Naive thymus-derived CD4-positive, alpha-beta T cell (primary cell): ENCODE measurements around the gene ECI1. TPM values are rescaled to one million over a fixed set of nuclear protein-coding genes. Genes with fewer than 3 reads are reported as not detected.

ENCODE experiments used
- ATAC-seq: fragments of 150-1000 bp; cut with Tn5 transposase; 2 replicates; pipeline ENCODE4 v1.10.0; 2021; ENCODE audit warnings: mild to moderate bottlenecking, moderate library complexity
- CTCF ChIA-PET: fragments of 350-600 bp; sonication (Branson Sonifier 250); formaldehyde crosslinking; loops from one replicate; lab custom pipeline; 2021; ENCODE audit warnings: antibody characterized with exemption; lab: Charles Lee
- POLR2A ChIA-PET: fragments of 350-600 bp; sonication (Branson Sonifier 250); formaldehyde crosslinking; loops from one replicate; lab custom pipeline; 2021; ENCODE audit warnings: antibody characterized with exemption, inconsistent platforms; lab: Charles Lee
- DNase-seq, 9 donors: peaks; one replicate each; pipeline versions ENCODE4 v3.0.0 to v3.0.0-alpha.2; 2020 to 2022; ENCODE audit warnings: mixed read lengths in 1 of 9
- H3K27ac ChIP-seq: one replicate; pipeline ENCODE4 v1.7.0; 2013; ENCODE audit warnings: mild to moderate bottlenecking, low read depth, low read length, moderate library complexity
- H3K27me3 ChIP-seq, 2 donors: one replicate each; pipeline ENCODE4 v1.7.0; 2013; ENCODE audit warnings: low read length in 2 of 2, mild to moderate bottlenecking in 2 of 2, moderate library complexity in 2 of 2; ENCODE audit not compliant: control insufficient read depth in 2 of 2, insufficient read depth in 2 of 2
- H3K36me3 ChIP-seq, 3 experiments: 1 replicate in 2 of 3; 2 replicates in 1 of 3; pipeline ENCODE4 v1.7.0; 2013; ENCODE audit warnings: low read length in 3 of 3, mild to moderate bottlenecking in 3 of 3, moderate library complexity in 1 of 3; ENCODE audit not compliant: insufficient read depth in 3 of 3, control insufficient read depth in 2 of 3
- H3K4me1 ChIP-seq, 2 donors: one replicate each; pipeline ENCODE4 v1.7.0; 2013; ENCODE audit warnings: low read length in 2 of 2, mild to moderate bottlenecking in 2 of 2, moderate library complexity in 1 of 2; ENCODE audit not compliant: control insufficient read depth in 2 of 2, insufficient read depth in 2 of 2
- H3K4me3 ChIP-seq: 2 replicates; pipeline ENCODE4 v1.7.0; 2013; ENCODE audit warnings: mild to moderate bottlenecking, low read length
- H3K9me3 ChIP-seq, 3 experiments: 1 replicate in 2 of 3; 2 replicates in 1 of 3; pipeline ENCODE4 v1.7.0; 2013; ENCODE audit warnings: low read length in 3 of 3; ENCODE audit not compliant: control insufficient read depth in 2 of 3
- H3K27ac Mint-ChIP-seq, 9 donors: one replicate each; pipeline ENCODE4 v1.8.0; 2020 to 2022; ENCODE audit warnings: mixed read lengths in 9 of 9, mild to moderate bottlenecking in 8 of 9, moderate library complexity in 5 of 9, inconsistent platforms in 2 of 9
- H3K27me3 Mint-ChIP-seq, 5 donors: one replicate each; pipeline ENCODE4 v1.8.0; 2021 to 2022; ENCODE audit warnings: mixed read lengths in 5 of 5, mild to moderate bottlenecking in 1 of 5
- H3K36me3 Mint-ChIP-seq, 5 donors: one replicate each; pipeline ENCODE4 v1.8.0; 2020 to 2022; ENCODE audit warnings: mixed read lengths in 5 of 5, mild to moderate bottlenecking in 3 of 5, inconsistent platforms in 1 of 5
- H3K4me1 Mint-ChIP-seq, 7 donors: one replicate each; pipeline ENCODE4 v1.8.0; 2020 to 2022; ENCODE audit warnings: mixed read lengths in 7 of 7, mild to moderate bottlenecking in 3 of 7, inconsistent platforms in 1 of 7
- H3K4me3 Mint-ChIP-seq, 10 donors: one replicate each; pipeline ENCODE4 v1.8.0; 2020 to 2022; ENCODE audit warnings: mild to moderate bottlenecking in 10 of 10, mixed read lengths in 10 of 10, moderate library complexity in 6 of 10, inconsistent platforms in 2 of 10
- H3K9me3 Mint-ChIP-seq, 11 donors: one replicate each; pipeline ENCODE4 v1.8.0; 2020 to 2022; ENCODE audit warnings: mixed read lengths in 11 of 11, mild to moderate bottlenecking in 4 of 11, inconsistent platforms in 1 of 11, moderate library complexity in 1 of 11
- intact Hi-C, 2 donors: fragments of 100-400 bp; cut with micrococcal nuclease; formaldehyde crosslinking; loops; one replicate each; pipeline ENCODE4 v1.15.1; 2023
- polyA plus RNA-seq, 2 donors: library from polyadenylated mRNA; unstranded; fragments of 300-500 nt; fragmentation: Illumina TruSeq; gene quantifications; one replicate each; pipeline ENCODE4 v1.2.3, GENCODE V29; 2021
- total RNA-seq, 6 experiments: library from RNA in 5 of 6; stranded (reverse) in 5 of 6; gene quantifications; 1 replicate in 5 of 6; 2 replicates in 1 of 6; pipeline ENCODE4 v1.2.3 and lab custom pipeline; 2021 to 2026

The ECI1 gene
- total and polyA plus RNA-seq, 7 experiments from 2014 or later, result 19.9 to 44.2 (median 28.6) TPM

- Mint-ChIP-seq H3K9me3 (no peaks in the 10 kb centered on the region), H3K4me3 (no peak overlapping the region), H3K27ac (no peak overlapping the region), H3K27me3 (no peaks in the 10 kb centered on the region), H3K36me3 (peaks cover 0 to 33% (median 7%) of the 10 kb centered on the region in 5 donors), H3K4me1 (peaks cover 0 to 14% (median 4%) of the 10 kb centered on the region in 7 donors)
- H3K27ac ChIP-seq, result no peak overlapping the region
- H3K4me3 ChIP-seq, result no peak overlapping the region
- intact Hi-C loops, result no loop called here
- ATAC-seq (no peak), DNase-seq (no peak)
- H3K36me3 ChIP-seq, result peaks cover 0 to 90% (median 15%) of the 10 kb centered on the region in 3 experiments
- H3K9me3 ChIP-seq, result no peaks in the 10 kb centered on the region
- no peaks in the 10 kb centered on the region for H3K4me1 ChIP-seq
- H3K27me3 ChIP-seq, result no peaks in the 10 kb centered on the region
- ChIA-PET CTCF (interaction anchor here (0.6 to 0.8 kb wide), 2 partner anchors 16 to 35 kb away, joined by 3 read pairs; no protein-coding TSS in a partner anchor), POLR2A (interaction anchor here (1.3 kb wide), 1 partner anchor 19 kb away, joined by 4 read pairs; no protein-coding TSS in a partner anchor)
Measured at GRCh38 chr16:2231016-2231931, 20.1 kb downstream of the ECI1 start.

GRCh38 chr16:2230376-2230775 lies 21.0 kb downstream of the ECI1 start:
- Mint-ChIP-seq H3K4me3 (no peak overlapping the region), H3K36me3 (peaks cover 0 to 28% (median 5%) of the 10 kb centered on the region in 5 donors), H3K27ac (no peak overlapping the region), H3K27me3 (no peaks in the 10 kb centered on the region), H3K4me1 (peaks cover 0 to 17% (median 9%) of the 10 kb centered on the region in 7 donors), H3K9me3 (no peaks in the 10 kb centered on the region)
- Histone ChIP-seq H3K27me3 (no peaks in the 10 kb centered on the region), H3K4me3 (no peak overlapping the region), H3K4me1 (no peaks in the 10 kb centered on the region), H3K9me3 (no peaks in the 10 kb centered on the region), H3K27ac (no peak overlapping the region), H3K36me3 (peaks cover 0 to 87% (median 15%) of the 10 kb centered on the region in 3 experiments)
- DNase-seq, result no peak
- POLR2A ChIA-PET, result interaction anchor here (1.3 kb wide), 1 partner anchor 20 kb away, joined by 4 read pairs; no protein-coding TSS in a partner anchor
- intact Hi-C loops, result no loop called here
- ATAC-seq, result no peak
- CTCF ChIA-PET, result interaction anchor here (0.6 kb wide), 1 partner anchor 34 kb away, joined by 3 read pairs; no protein-coding TSS in a partner anchor

GRCh38 chr16:2229632-2230250 lies 21.6 kb downstream of the ECI1 start:
- Mint-ChIP-seq H3K4me1 (peaks cover 0 to 17% (median 12%) of the 10 kb centered on the region in 7 donors), H3K4me3 (no peak overlapping the region)
- intact Hi-C loops, result loop anchor here (10.0 kb wide), 2 partner anchors 235 to 285 kb away; partner anchors contain the start of gene ATP6V0C (in 1 of the 2)

GRCh38 chr16:2229091-2229490 lies 22.3 kb downstream of the ECI1 start:
- no peak overlapping the region for H3K27ac Mint-ChIP-seq
- peaks cover 0 to 75% (median 15%) of the 10 kb centered on the region in 3 experiments for H3K36me3 ChIP-seq
- H3K9me3 ChIP-seq, result no peaks in the 10 kb centered on the region
- H3K27me3 ChIP-seq, result no peaks in the 10 kb centered on the region
- intact Hi-C loops, result loop anchor here (10.0 kb wide), 2 partner anchors 234 to 286 kb away; partner anchors contain the start of gene ATP6V0C (in 1 of the 2)
- H3K27me3 Mint-ChIP-seq, result no peaks in the 10 kb centered on the region
- no peak overlapping the region for H3K4me3 Mint-ChIP-seq
- no peaks in the 10 kb centered on the region for H3K9me3 Mint-ChIP-seq
- peaks cover 0 to 24% (median 19%) of the 10 kb centered on the region in 7 donors for H3K4me1 Mint-ChIP-seq
- ChIA-PET POLR2A (no interaction called here), CTCF (no interaction called here)
- DNase-seq (no peak), ATAC-seq (no peak)
- H3K27ac ChIP-seq, result no peak overlapping the region
- peaks cover 0 to 23% (median 3%) of the 10 kb centered on the region in 5 donors for H3K36me3 Mint-ChIP-seq
- H3K4me3 ChIP-seq, result no peak overlapping the region
- peaks cover 7 to 8% of the 10 kb centered on the region in 2 donors for H3K4me1 ChIP-seq

More at GRCh38 chr16:2229632-2230250, 21.6 kb downstream of the ECI1 start:
- Histone ChIP-seq H3K9me3 (no peaks in the 10 kb centered on the region), H3K4me1 (peaks cover under 1 to 2% of the 10 kb centered on the region in 2 donors), H3K27ac (no peak overlapping the region), H3K4me3 (no peak overlapping the region), H3K36me3 (peaks cover 0 to 81% (median 15%) of the 10 kb centered on the region in 3 experiments), H3K27me3 (no peaks in the 10 kb centered on the region)
- Mint-ChIP-seq H3K36me3 (peaks cover 0 to 26% (median 3%) of the 10 kb centered on the region in 5 donors), H3K9me3 (no peaks in the 10 kb centered on the region), H3K27me3 (no peaks in the 10 kb centered on the region), H3K27ac (peak overlapping the region in 1 of 9 donors; percentile 41)
- CTCF ChIA-PET, result no interaction called here
- DNase-seq (no peak), ATAC-seq (no peak)
- POLR2A ChIA-PET, result no interaction called here

GRCh38 chr16:2228161-2228824 lies 23.1 kb downstream of the ECI1 start:
- CTCF ChIA-PET, result no interaction called here
- POLR2A ChIA-PET, result no interaction called here
- Histone ChIP-seq H3K9me3 (no peaks in the 10 kb centered on the region), H3K27ac (no peak overlapping the region), H3K4me3 (no peak overlapping the region), H3K27me3 (no peaks in the 10 kb centered on the region), H3K4me1 (peaks cover 7 to 9% of the 10 kb centered on the region in 2 donors), H3K36me3 (peaks cover 0 to 73% (median 15%) of the 10 kb centered on the region in 3 experiments)
- intact Hi-C loops, result loop anchor here (10.0 kb wide), 2 partner anchors 233 to 287 kb away; partner anchors contain the start of gene ATP6V0C (in 1 of the 2)
- Mint-ChIP-seq H3K27ac (no peak overlapping the region), H3K36me3 (peaks cover 0 to 18% (median 0%) of the 10 kb centered on the region in 5 donors), H3K9me3 (no peaks in the 10 kb centered on the region), H3K4me3 (no peak overlapping the region), H3K4me1 (peaks cover 0 to 24% (median 19%) of the 10 kb centered on the region in 7 donors), H3K27me3 (peaks cover 0 to 1% (median 0%) of the 10 kb centered on the region in 5 donors)
- ATAC-seq, result no peak
- no peak for DNase-seq

- H3K27ac ChIP-seq, result no peak overlapping the region
- ChIA-PET POLR2A (interaction anchor here (0.6 to 1.6 kb wide), 4 partner anchors 11 to 495 kb away, joined by 3 to 5 read pairs (median 4); partner anchors contain the start of genes ECI1 and PGP), CTCF (no interaction called here)
- Mint-ChIP-seq H3K27ac (no peak overlapping the region), H3K4me3 (peak overlapping the region in 2 of 10 donors; percentile 21 to 25), H3K27me3 (peaks cover 0 to 3% (median 0%) of the 10 kb centered on the region in 5 donors), H3K4me1 (peaks cover 0 to 25% (median 19%) of the 10 kb centered on the region in 7 donors), H3K36me3 (peaks cover 0 to 13% (median 0%) of the 10 kb centered on the region in 5 donors), H3K9me3 (no peaks in the 10 kb centered on the region)
- H3K4me1 ChIP-seq, result peaks cover 7 to 9% of the 10 kb centered on the region in 2 donors
- ATAC-seq (no peak), DNase-seq (no peak)
- H3K4me3 ChIP-seq, result no peak overlapping the region
- intact Hi-C loops, result loop anchor here (10.0 kb wide), 2 partner anchors 232 to 288 kb away; partner anchors contain the start of gene ATP6V0C (in 1 of the 2)
- H3K36me3 ChIP-seq, result peaks cover 0 to 59% (median 15%) of the 10 kb centered on the region in 3 experiments
- H3K9me3 ChIP-seq, result no peaks in the 10 kb centered on the region
- H3K27me3 ChIP-seq, result no peaks in the 10 kb centered on the region
Measured at GRCh38 chr16:2226918-2227317, 24.5 kb downstream of the ECI1 start.
